ENCODE results near the gene RIN3.

DNA sequence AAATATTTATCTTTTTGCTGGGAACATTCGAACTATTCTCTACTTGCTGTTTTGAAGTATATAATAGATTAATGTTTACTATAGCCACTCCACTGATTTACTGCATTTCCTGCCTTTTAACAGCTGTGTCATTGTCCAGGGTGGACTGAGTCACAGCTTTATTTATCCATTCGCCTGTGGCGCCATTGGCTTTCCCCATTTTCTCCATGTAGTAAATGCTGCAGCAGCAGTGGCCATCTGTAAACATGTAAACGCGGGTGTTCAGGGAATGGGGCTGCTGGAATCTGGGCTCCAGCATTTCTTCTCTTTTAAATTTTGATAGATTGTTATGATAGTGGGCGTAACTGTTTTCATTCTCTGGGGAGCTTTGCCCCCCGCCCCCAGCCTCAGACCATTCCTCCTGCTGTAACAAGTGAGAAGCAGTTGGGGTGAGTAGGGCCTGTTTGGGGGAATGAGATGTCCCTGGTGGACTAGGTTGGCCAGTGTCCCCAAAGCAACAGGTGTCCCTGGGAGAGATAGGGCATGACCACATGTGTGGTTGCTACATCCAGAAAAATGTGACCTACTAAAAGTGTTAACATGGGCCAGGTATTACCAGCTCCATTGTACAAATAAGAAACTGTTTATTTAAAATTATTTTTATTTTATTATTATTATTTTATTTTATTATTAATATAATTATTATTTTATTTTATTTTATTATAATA lies 32.9 kb downstream of the RIN3 start:
- TF ChIP-seq, protein P1, sequence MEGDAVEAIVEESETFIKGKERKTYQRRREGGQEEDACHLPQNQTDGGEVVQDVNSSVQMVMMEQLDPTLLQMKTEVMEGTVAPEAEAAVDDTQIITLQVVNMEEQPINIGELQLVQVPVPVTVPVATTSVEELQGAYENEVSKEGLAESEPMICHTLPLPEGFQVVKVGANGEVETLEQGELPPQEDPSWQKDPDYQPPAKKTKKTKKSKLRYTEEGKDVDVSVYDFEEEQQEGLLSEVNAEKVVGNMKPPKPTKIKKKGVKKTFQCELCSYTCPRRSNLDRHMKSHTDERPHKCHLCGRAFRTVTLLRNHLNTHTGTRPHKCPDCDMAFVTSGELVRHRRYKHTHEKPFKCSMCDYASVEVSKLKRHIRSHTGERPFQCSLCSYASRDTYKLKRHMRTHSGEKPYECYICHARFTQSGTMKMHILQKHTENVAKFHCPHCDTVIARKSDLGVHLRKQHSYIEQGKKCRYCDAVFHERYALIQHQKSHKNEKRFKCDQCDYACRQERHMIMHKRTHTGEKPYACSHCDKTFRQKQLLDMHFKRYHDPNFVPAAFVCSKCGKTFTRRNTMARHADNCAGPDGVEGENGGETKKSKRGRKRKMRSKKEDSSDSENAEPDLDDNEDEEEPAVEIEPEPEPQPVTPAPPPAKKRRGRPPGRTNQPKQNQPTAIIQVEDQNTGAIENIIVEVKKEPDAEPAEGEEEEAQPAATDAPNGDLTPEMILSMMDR (IDR thresholded peaks at IDR 0.05), result no peak
- TF ChIP-seq TCF7L2 (IDR thresholded peaks at IDR 0.05; ENCODE audit: low read depth, low read length) (no peak), POLR2AphosphoS5 (IDR thresholded peaks at IDR 0.05; ENCODE audit: low read depth, low read length) (no peak)
- TF ChIP-seq, protein P2, sequence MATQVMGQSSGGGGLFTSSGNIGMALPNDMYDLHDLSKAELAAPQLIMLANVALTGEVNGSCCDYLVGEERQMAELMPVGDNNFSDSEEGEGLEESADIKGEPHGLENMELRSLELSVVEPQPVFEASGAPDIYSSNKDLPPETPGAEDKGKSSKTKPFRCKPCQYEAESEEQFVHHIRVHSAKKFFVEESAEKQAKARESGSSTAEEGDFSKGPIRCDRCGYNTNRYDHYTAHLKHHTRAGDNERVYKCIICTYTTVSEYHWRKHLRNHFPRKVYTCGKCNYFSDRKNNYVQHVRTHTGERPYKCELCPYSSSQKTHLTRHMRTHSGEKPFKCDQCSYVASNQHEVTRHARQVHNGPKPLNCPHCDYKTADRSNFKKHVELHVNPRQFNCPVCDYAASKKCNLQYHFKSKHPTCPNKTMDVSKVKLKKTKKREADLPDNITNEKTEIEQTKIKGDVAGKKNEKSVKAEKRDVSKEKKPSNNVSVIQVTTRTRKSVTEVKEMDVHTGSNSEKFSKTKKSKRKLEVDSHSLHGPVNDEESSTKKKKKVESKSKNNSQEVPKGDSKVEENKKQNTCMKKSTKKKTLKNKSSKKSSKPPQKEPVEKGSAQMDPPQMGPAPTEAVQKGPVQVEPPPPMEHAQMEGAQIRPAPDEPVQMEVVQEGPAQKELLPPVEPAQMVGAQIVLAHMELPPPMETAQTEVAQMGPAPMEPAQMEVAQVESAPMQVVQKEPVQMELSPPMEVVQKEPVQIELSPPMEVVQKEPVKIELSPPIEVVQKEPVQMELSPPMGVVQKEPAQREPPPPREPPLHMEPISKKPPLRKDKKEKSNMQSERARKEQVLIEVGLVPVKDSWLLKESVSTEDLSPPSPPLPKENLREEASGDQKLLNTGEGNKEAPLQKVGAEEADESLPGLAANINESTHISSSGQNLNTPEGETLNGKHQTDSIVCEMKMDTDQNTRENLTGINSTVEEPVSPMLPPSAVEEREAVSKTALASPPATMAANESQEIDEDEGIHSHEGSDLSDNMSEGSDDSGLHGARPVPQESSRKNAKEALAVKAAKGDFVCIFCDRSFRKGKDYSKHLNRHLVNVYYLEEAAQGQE (IDR thresholded peaks at IDR 0.05; ENCODE audit: insufficient read depth in 1 of 2, low read depth in 2 of 2, low read length in 1 of 2), result no peak

Measured in Panc1 (cell line).